H1 (cell line): ENCODE measurements around the gene SWI5. TPM values are rescaled to one million over a fixed set of nuclear protein-coding genes. Genes with fewer than 3 reads are reported as not detected.

ENCODE experiments used
- CBX8 ChIP-seq: fragments of 300-800, 300-1000 bp; sonication (generic); IDR thresholded peaks from 2 replicates; pipeline ENCODE4 v1.7.1; 2016; ENCODE audit warnings: low read depth, low read length, borderline replicate concordance
- JUN ChIP-seq: IDR thresholded peaks from 2 replicates; pipeline ENCODE4 v1.6.1; 2011; ENCODE audit warnings: low read depth, mild to moderate bottlenecking, improper control_type of control experiment, low read length
- RAD21 ChIP-seq, 2 experiments: IDR thresholded peaks in 1 of 2; conservative IDR thresholded peaks in 1 of 2; 2 replicates each; pipeline ENCODE4 v1.6.1; 2011; ENCODE audit warnings: low read depth in 2 of 2, low read length in 2 of 2, improper control_type of control experiment in 1 of 2, inconsistent platforms in 1 of 2, mild to moderate bottlenecking in 1 of 2, moderate library complexity in 1 of 2
- TEAD4 ChIP-seq: IDR thresholded peaks from 2 replicates; pipeline ENCODE4 v1.6.1; 2012; ENCODE audit warnings: low read depth, low read length, inconsistent platforms, mixed read lengths
- polyA plus RNA-seq, 7 experiments: library from polyadenylated mRNA; depleted of rRNA in 3 of 7; stranded (reverse) in 5 of 7; unstranded in 2 of 7; fragments of >200 nt in 5 of 7; fragments of 200-250 nt in 2 of 7; gene quantifications; 1 replicate in 5 of 7; 2 replicates in 1 of 7; 4 replicates in 1 of 7; pipeline versions ENCODE4 v1.2.1 to v1.2.3, GENCODE V29; 2011 to 2013; ENCODE audit warnings: missing spikeins in 2 of 7, mixed read lengths in 2 of 7
- total RNA-seq: library from RNA; stranded (reverse); fragmentation: NEBNext Ultra II Directional; extraction: Animal tissue kit (Norgen Biotek cat#: 25700); gene quantifications from 2 replicates; pipeline ENCODE4 v1.2.1, GENCODE V29; 2021

Gene SWI5
- total and polyA plus RNA-seq, 2 of the 8 experiments (the other 6 are each of a cell fraction or from before 2014, with no cell fraction given) = 29.0 to 59.5 TPM

DNA sequence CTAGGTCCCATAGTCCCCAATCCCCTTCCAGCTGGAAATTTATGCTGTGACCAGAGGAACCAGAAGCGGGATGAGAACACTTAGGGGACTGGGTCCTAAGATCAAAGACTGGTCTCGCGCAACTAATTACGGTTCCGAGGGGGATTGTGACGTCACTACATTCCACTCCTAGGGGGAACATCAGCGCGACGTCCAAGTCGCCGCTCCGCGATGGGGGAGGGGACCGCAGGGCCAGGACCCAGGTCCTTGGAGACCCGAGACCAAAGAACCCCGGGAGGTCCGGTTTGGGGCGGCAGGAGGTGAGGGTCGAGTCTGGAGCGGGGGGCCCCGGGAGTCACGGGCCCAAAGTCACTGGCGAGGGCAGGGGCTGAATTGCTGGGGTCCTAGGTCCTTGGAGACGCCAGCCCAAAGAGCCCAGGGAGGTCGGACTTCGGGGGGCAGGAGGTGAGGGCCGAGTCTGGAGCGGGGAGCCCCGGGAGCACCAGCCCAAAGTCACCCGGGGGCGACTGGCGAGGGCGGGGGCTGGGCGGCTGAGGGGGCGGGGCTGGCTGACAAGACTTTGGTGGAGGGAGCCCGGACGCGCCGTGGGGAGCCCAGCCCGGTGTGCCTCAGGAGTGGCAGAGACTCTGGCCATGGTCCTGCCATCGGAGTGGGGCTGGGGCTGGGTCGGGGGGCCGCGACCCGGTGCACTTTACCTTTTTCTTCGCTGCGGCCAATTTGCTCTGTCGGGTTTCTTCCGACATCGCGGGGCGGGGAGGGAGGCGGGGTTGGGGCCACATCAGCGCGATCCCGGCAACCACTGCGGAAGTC lies 673 bp upstream of the SWI5 start, which contains the start of gene GOLGA2 (continued):
- TF ChIP-seq CBX8 (no peak), RAD21 (IDR thresholded peaks at IDR 0.05 in 1 of 2, conservative IDR thresholded peaks at IDR 0.05 in 1 of 2; ENCODE audit: low read depth in 2 of 2, low read length in 2 of 2) (no peak), JUN (no peak), TEAD4 (peak; percentile 45; the same call in 1 of the 2 replicates)
